Mucosa of descending colon (tissue), 3 donors: ENCODE measurements around the gene CLMN. TPM values are rescaled to one million over a fixed set of nuclear protein-coding genes. Genes with fewer than 3 reads are reported as not detected.

ENCODE experiments used
- ATAC-seq: fragments of 200-7000 bp; cut with Tn5 transposase; one replicate; pipeline ENCODE4 v1.9.1; 2020; ENCODE audit warnings: mild to moderate bottlenecking, moderate library complexity
- DNase-seq, 3 donors: peaks; one replicate each; pipeline ENCODE4 v3.0.0-alpha.2; 2020
- H3K36me3 ChIP-seq: fragments of 200-600 bp; one replicate; pipeline ENCODE4 v1.8.0; 2021; ENCODE audit warnings: low read depth, mild to moderate bottlenecking
- H3K4me1 ChIP-seq: fragments of 200-600 bp; one replicate; pipeline ENCODE4 v1.8.0; 2021; ENCODE audit warnings: low read depth, mild to moderate bottlenecking
- H3K4me3 ChIP-seq: fragments of 200-600 bp; one replicate; pipeline ENCODE4 v1.8.0; 2021; ENCODE audit warnings: mild to moderate bottlenecking
- H3K9me3 ChIP-seq: fragments of 200-600 bp; one replicate; pipeline ENCODE4 v1.8.0; 2021; ENCODE audit warnings: mild to moderate bottlenecking
- intact Hi-C, 2 donors: fragments of 100-400 bp; cut with DNase I in 1 of 2; cut with micrococcal nuclease in 1 of 2; formaldehyde crosslinking; loops; one replicate each; pipeline versions ENCODE4 v1.11.0 to v1.11.1; 2022; cut with DNase I, micrococcal nuclease
- total RNA-seq, 3 donors: library from RNA; stranded (reverse); fragmentation: NEBNext Ultra II Directional in 2 of 3; extraction: Animal tissue kit (Norgen Biotek cat#: 25700) in 2 of 3; gene quantifications; one replicate each; pipeline versions ENCODE4 v1.2.1 to v1.2.4, GENCODE V29; 2021 to 2023
- TF ChIP-seq, protein P1 (sequence below): fragments of 200-600 bp; IDR thresholded peaks from one replicate; pipeline ENCODE4 v1.8.0; 2022; ENCODE audit warnings: antibody characterized with exemption, mild to moderate bottlenecking
- donor health status: DM: no; HTN: no; CAD: no; lungs with moderate emphysema.
- donor health status: DM: no; HTN: no; CAD: no.
- donor health status: DM: no; HTN: yes; CAD: no.

CLMN gene
- total RNA-seq, 3 donors from 2014 or later = 73.7 to 200 (median 132) TPM

DNA sequence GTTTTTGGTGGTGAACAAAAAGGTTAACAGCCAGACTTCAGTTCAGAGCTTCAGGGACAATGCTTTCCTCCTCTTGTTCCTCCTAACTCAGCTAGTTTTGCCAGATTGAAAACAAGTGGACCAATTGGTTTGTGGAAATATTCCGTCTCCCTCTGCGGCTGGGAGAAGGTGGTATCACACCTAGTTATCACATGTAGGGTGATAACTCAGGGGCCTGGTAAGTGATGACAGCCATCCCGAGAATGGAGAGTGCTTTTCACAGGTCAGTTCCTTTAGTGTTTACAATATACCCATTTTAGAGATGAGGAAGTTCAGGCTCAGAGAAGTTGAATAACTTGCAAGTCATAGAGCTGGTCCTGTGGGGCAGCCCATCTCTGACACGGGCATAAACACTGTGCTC lies 101.7 kb downstream of the CLMN start:
- intact Hi-C loops = no loop called here
- Histone ChIP-seq H3K4me1 (no peaks in the 10 kb centered on the region), H3K9me3 (no peaks in the 10 kb centered on the region), H3K4me3 (no peak overlapping the region), H3K36me3 (no peaks in the 10 kb centered on the region)
- TF ChIP-seq, protein P1, sequence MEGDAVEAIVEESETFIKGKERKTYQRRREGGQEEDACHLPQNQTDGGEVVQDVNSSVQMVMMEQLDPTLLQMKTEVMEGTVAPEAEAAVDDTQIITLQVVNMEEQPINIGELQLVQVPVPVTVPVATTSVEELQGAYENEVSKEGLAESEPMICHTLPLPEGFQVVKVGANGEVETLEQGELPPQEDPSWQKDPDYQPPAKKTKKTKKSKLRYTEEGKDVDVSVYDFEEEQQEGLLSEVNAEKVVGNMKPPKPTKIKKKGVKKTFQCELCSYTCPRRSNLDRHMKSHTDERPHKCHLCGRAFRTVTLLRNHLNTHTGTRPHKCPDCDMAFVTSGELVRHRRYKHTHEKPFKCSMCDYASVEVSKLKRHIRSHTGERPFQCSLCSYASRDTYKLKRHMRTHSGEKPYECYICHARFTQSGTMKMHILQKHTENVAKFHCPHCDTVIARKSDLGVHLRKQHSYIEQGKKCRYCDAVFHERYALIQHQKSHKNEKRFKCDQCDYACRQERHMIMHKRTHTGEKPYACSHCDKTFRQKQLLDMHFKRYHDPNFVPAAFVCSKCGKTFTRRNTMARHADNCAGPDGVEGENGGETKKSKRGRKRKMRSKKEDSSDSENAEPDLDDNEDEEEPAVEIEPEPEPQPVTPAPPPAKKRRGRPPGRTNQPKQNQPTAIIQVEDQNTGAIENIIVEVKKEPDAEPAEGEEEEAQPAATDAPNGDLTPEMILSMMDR = no peak
- ATAC-seq (no peak), DNase-seq (no peak)

- DNase-seq (no peak), ATAC-seq (no peak)
- no peaks in the 10 kb centered on the region for H3K9me3 ChIP-seq
- intact Hi-C loops = no loop called here
- H3K4me1 ChIP-seq = no peaks in the 10 kb centered on the region
- H3K36me3 ChIP-seq = no peaks in the 10 kb centered on the region
- TF ChIP-seq, protein P1 = no peak
- H3K4me3 ChIP-seq = no peak overlapping the region
Measured at GRCh38 chr14:95217391-95217900, 102.3 kb downstream of the CLMN start.

GRCh38 chr14:95216008-95216407 lies 103.7 kb downstream of the CLMN start:
- Histone ChIP-seq H3K9me3 (no peaks in the 10 kb centered on the region), H3K36me3 (no peaks in the 10 kb centered on the region), H3K4me3 (no peak overlapping the region), H3K4me1 (no peaks in the 10 kb centered on the region)
- TF ChIP-seq, protein P1 = no peak
- DNase-seq (no peak), ATAC-seq (no peak)
- intact Hi-C loops = no loop called here

DNA sequence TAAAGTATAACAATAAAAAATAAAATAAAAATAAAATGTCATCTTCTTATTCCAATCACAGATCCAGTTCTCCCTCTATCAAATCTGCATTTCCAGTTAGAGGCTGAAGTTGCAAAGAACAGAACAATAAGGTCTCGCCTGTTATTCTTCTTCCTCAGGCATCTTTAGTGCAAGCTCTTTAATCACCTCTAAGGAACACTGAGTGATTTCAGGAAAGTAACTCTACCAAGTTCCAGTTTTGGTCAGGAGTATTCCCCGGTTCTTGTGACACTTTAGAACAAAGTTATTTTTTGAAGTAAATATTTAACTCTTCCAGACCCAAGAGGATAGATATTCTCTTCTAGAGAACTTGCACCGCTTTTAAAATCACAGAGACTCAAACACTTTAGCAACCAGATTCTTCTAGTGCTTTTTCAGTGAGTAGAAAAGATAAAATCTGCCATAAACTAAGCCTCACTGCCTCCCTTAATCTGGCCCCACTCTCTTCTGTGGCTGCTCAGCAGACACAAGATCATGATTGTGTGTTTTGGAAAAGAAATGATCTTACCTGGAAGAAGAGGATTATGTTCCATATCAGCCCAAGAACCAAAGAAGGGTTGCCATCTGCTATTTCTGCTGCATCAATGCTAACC lies 104.5 kb downstream of the CLMN start:
- intact Hi-C loops = no loop called here
- DNase-seq (no peak), ATAC-seq (no peak)
- Histone ChIP-seq H3K4me3 (no peak overlapping the region), H3K9me3 (no peaks in the 10 kb centered on the region), H3K4me1 (no peaks in the 10 kb centered on the region), H3K36me3 (no peaks in the 10 kb centered on the region)
- TF ChIP-seq, protein P1 = no peak

- Histone ChIP-seq H3K9me3 (no peaks in the 10 kb centered on the region), H3K4me1 (no peaks in the 10 kb centered on the region), H3K4me3 (no peak overlapping the region), H3K36me3 (no peaks in the 10 kb centered on the region)
- no peak for DNase-seq
- ATAC-seq = no peak
- TF ChIP-seq, protein P1 = no peak
- intact Hi-C loops = no loop called here
Measured at GRCh38 chr14:95213774-95214173, 105.9 kb downstream of the CLMN start.
